HepG2 (cell line): ENCODE data around the gene VAMP4. TPM values are rescaled to one million over a fixed set of nuclear protein-coding genes. Genes with fewer than 3 reads are reported as not detected.

Experiments
- AHDC1 ChIP-seq: sonication (generic); formaldehyde crosslinking; IDR thresholded peaks from 2 replicates; pipeline ENCODE4 v1.5.1; 2020; ENCODE audit warnings: mild to moderate bottlenecking, missing genetic modification reagents, borderline replicate concordance
- ARID5B ChIP-seq: IDR thresholded peaks from 2 replicates; pipeline ENCODE4 v1.4.0; 2020; ENCODE audit warnings: mild to moderate bottlenecking, missing genetic modification reagents
- ATF4 ChIP-seq, 2 experiments: fragments of 450-650 bp in 1 of 2; sonication (generic) in 1 of 2; formaldehyde crosslinking; IDR thresholded peaks; 2 replicates each; pipeline versions ENCODE4 v1.5.0 to v1.8.0; 2020 to 2022; ENCODE audit warnings: mild to moderate bottlenecking in 1 of 2, missing genetic modification reagents in 1 of 2
- BCL3 ChIP-seq: sonication (generic); formaldehyde crosslinking; IDR thresholded peaks from 2 replicates; pipeline ENCODE4 v1.5.1; 2020; ENCODE audit warnings: mild to moderate bottlenecking, missing genetic modification reagents, moderate library complexity
- CBX5 ChIP-seq: sonication (generic); formaldehyde crosslinking; IDR thresholded peaks from 2 replicates; pipeline ENCODE4 v1.4.0; 2020; ENCODE audit warnings: missing genetic modification reagents, borderline replicate concordance
- GABPA ChIP-seq, 2 experiments: IDR thresholded peaks; 2 replicates each; pipeline ENCODE4 v1.6.1; 2011 to 2016; ENCODE audit warnings: low read depth in 2 of 2, low read length in 1 of 2, missing biosample characterization in 1 of 2, missing genetic modification characterization in 1 of 2
- HDAC6 ChIP-seq: fragments of 200-600 bp; sonication (generic); IDR thresholded peaks from 2 replicates; pipeline ENCODE4 v1.7.0; 2017; ENCODE audit warnings: mild to moderate bottlenecking, antibody characterized with exemption, low read length, low read depth
- SIN3B ChIP-seq: fragments of 150-350 bp; IDR thresholded peaks from 2 replicates; pipeline ENCODE4 v1.6.1; 2014; ENCODE audit warnings: low read length
- TGIF2 ChIP-seq: IDR thresholded peaks from 2 replicates; pipeline ENCODE4 v1.6.1; 2016; ENCODE audit warnings: control low read depth, missing compliant biosample characterization
- ZFYVE20 ChIP-seq: sonication (generic); formaldehyde crosslinking; IDR thresholded peaks from 2 replicates; pipeline ENCODE4 v1.8.0; 2023; ENCODE audit warnings: low read depth, mild to moderate bottlenecking, moderate library complexity, missing genetic modification reagents, borderline replicate concordance
- ZNF329 ChIP-seq: sonication (generic); formaldehyde crosslinking; IDR thresholded peaks from 2 replicates; pipeline ENCODE4 v1.9.0; 2021; ENCODE audit warnings: low read depth, mild to moderate bottlenecking, missing genetic modification reagents
- ZNF563 ChIP-seq: sonication (generic); formaldehyde crosslinking; IDR thresholded peaks from 2 replicates; pipeline ENCODE4 v1.8.0; 2022; ENCODE audit warnings: mild to moderate bottlenecking, moderate library complexity, missing genetic modification reagents
- ZNF768 ChIP-seq: sonication (generic); formaldehyde crosslinking; IDR thresholded peaks from 2 replicates; pipeline ENCODE4 v1.4.0; 2020; ENCODE audit warnings: missing genetic modification reagents
- ZNF816 ChIP-seq: sonication (generic); formaldehyde crosslinking; IDR thresholded peaks from 2 replicates; pipeline ENCODE4 v1.8.0; 2022; ENCODE audit warnings: missing genetic modification reagents, mild to moderate bottlenecking, borderline replicate concordance
- polyA plus RNA-seq, 8 experiments: library from polyadenylated mRNA; depleted of rRNA in 3 of 8; stranded (reverse) in 7 of 8; unstranded in 1 of 8; fragments of >200 nt; fragmentation: Illumina TruSeq in 4 of 8; extraction: Trizol in 4 of 8; gene quantifications; 2 replicates each; pipeline versions ENCODE4 v1.2.1 to v1.2.3, GENCODE V29; 2011 to 2016; ENCODE audit warnings: low read depth in 4 of 8, missing spikeins in 1 of 8, mixed read lengths in 1 of 8; ENCODE audit not compliant: insufficient read depth in 1 of 8
- total RNA-seq, 5 experiments: library from RNA; depleted of rRNA; stranded (reverse); fragments of >200 nt; fragmentation: Illumina TruSeq; extraction: Trizol; gene quantifications; 2 replicates each; pipeline ENCODE4 v1.2.3, GENCODE V29; 2016; ENCODE audit warnings: low read depth in 1 of 5

The VAMP4 gene
- total and polyA plus RNA-seq, 2 of the 13 experiments (the other 11 are each of a cell fraction or from before 2014, with no cell fraction given), result 1.4 to 2.0 TPM

- TF ChIP-seq AHDC1, result no peak
- 0 out of 2 replicates have a peak, but pooled peaks have one; percentile 12 for TF ChIP-seq CBX5 (CRISPR knock-in tag)
- peak; percentile 54 for TF ChIP-seq ZNF768
- TF ChIP-seq ZNF329 (CRISPR knock-in tag), result no peak
- peak; percentile 54; the same call in 1 of the 2 replicates for TF ChIP-seq SIN3B
- peak; percentile 63; the same call in 1 of the 2 replicates for TF ChIP-seq BCL3 (CRISPR knock-in tag)
- no peak for TF ChIP-seq TGIF2 (CRISPR knock-in tag)
- peak; percentile 78 for TF ChIP-seq ZNF563
- TF ChIP-seq GABPA (IDR thresholded peaks at IDR 0.05; ENCODE audit: low read depth, low read length), result peak; percentile 31; the same call in 1 of the 2 replicates
- peak; percentile 58; the same call in 1 of the 2 replicates for TF ChIP-seq GABPA (CRISPR knock-in tag; IDR thresholded peaks at IDR 0.05; ENCODE audit: low read depth)
- no peak for TF ChIP-seq ATF4 (CRISPR knock-in tag; IDR thresholded peaks at IDR 0.05)
- TF ChIP-seq HDAC6, result no peak
- TF ChIP-seq ARID5B (CRISPR knock-in tag), result peak; percentile 70; the same call in 1 of the 2 replicates
- TF ChIP-seq ZNF816 (CRISPR knock-in tag), result 0 out of 2 replicates have a peak, but pooled peaks have one; percentile 46
- no peak for TF ChIP-seq ZFYVE20 (CRISPR knock-in tag)
Observed at GRCh38 chr1:171741872-171742576, at the start of gene VAMP4 (continued).
